ENCODE measurements around the gene CYP11A1. TPM values are rescaled to one million over a fixed set of nuclear protein-coding genes. Genes with fewer than 3 reads are reported as not detected.

The CYP11A1 gene
- total RNA-seq, 3 donors from 2014 or later: 0.52 to 0.82 (median 0.60) TPM

- DNase-seq: no peak
- Histone ChIP-seq H3K4me1 (ENCODE audit: low read depth) (no peaks in the 10 kb centered on the region), H3K9me3 (no peaks in the 10 kb centered on the region), H3K4me3 (no peak overlapping the region), H3K36me3 (ENCODE audit: low read depth) (no peaks in the 10 kb centered on the region)
- TF ChIP-seq CTCF (IDR thresholded peaks at IDR 0.05): no peak
- intact Hi-C loops (cut with DNase I, micrococcal nuclease): no loop called here
- ATAC-seq: no peak
Measured at GRCh38 chr15:74295800-74296199, 71.6 kb downstream of the CYP11A1 start.

DNA sequence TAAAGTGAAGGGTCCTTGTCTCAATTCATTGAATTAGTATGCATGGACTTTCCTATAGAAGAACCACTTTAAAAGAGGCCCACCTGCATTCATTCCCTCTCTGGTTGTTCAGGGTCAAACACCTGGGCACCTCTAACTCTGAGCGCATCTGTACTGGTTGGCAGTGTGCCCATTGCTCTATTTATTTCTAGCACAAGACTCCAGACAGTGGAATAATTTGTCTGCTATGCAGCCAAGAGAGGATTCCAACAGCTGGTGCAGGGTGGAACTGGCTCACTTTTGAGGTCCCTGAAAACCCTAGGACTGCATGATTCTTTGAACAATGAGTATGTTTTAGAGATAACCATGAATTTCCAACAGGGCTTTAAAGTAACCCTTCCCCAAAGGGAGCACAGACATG, 73.4 kb downstream of the CYP11A1 start:
- Histone ChIP-seq H3K9me3 (no peaks in the 10 kb centered on the region), H3K36me3 (ENCODE audit: low read depth) (no peaks in the 10 kb centered on the region), H3K4me3 (no peak overlapping the region), H3K4me1 (ENCODE audit: low read depth) (no peaks in the 10 kb centered on the region)
- TF ChIP-seq CTCF (IDR thresholded peaks at IDR 0.05): no peak
- intact Hi-C loops (cut with DNase I, micrococcal nuclease): no loop called here
- ATAC-seq (no peak), DNase-seq (no peak)

- no peak for DNase-seq
- Histone ChIP-seq H3K4me3 (no peak overlapping the region), H3K9me3 (no peaks in the 10 kb centered on the region), H3K36me3 (ENCODE audit: low read depth) (no peaks in the 10 kb centered on the region), H3K4me1 (ENCODE audit: low read depth) (no peaks in the 10 kb centered on the region)
- no peak for ATAC-seq
- intact Hi-C loops (cut with DNase I, micrococcal nuclease): no loop called here
- no peak for TF ChIP-seq CTCF (IDR thresholded peaks at IDR 0.05)
Measured at GRCh38 chr15:74293021-74293810, 74.2 kb downstream of the CYP11A1 start.

- peak; percentile 80 for ATAC-seq
- peak; percentile 63 to 91 (median 83) for DNase-seq
- no peaks in the 10 kb centered on the region for H3K36me3 ChIP-seq (ENCODE audit: low read depth)
- no peak overlapping the region for H3K4me3 ChIP-seq
- H3K9me3 ChIP-seq: no peaks in the 10 kb centered on the region
- intact Hi-C loops (cut with DNase I, micrococcal nuclease): no loop called here
- no peak for TF ChIP-seq CTCF (IDR thresholded peaks at IDR 0.05)
- no peaks in the 10 kb centered on the region for H3K4me1 ChIP-seq (ENCODE audit: low read depth)
Measured at GRCh38 chr15:74291101-74292071, 76.1 kb downstream of the CYP11A1 start.

DNA sequence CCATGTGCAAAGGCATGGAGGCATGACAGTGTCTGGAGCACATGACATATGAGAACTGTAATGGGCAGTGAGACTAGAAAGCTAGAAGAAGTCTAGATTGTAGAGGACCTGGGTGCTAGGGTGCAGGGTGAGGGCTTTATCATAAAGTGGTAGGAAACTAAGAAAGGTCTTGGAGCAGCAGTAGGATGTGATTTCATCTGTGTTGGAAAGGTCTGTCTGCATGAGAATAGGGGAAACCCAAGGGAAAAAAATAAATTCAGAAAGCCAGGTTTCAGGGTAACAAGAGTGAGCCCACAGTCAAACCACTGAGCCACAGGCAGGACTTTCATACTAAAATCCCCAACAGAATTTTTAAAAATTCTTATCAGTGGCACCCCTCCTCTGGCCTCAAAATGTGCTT, 76.8 kb downstream of the CYP11A1 start:
- Histone ChIP-seq H3K4me1 (ENCODE audit: low read depth) (no peaks in the 10 kb centered on the region), H3K36me3 (ENCODE audit: low read depth) (no peaks in the 10 kb centered on the region), H3K4me3 (no peak overlapping the region), H3K9me3 (no peaks in the 10 kb centered on the region)
- TF ChIP-seq CTCF (IDR thresholded peaks at IDR 0.05): no peak
- intact Hi-C loops (cut with DNase I, micrococcal nuclease): no loop called here
- DNase-seq (no peak), ATAC-seq (no peak)

Data from mucosa of descending colon (tissue), 3 donors.